GM19023 (cell line): ENCODE data around the gene TRAPPC14.
A peak's percentile ranks its signal among the peaks of the same experiment; 100 is the strongest.

Experiments
- ATAC-seq: cut with Tn5 transposase; IDR thresholded peaks from one replicate; pipeline ENCODE4 v1.9.1; 2021; ENCODE audit warnings: mild to moderate bottlenecking, moderate library complexity; ENCODE audit not compliant: unreplicated experiment

TRAPPC14 gene

DNA sequence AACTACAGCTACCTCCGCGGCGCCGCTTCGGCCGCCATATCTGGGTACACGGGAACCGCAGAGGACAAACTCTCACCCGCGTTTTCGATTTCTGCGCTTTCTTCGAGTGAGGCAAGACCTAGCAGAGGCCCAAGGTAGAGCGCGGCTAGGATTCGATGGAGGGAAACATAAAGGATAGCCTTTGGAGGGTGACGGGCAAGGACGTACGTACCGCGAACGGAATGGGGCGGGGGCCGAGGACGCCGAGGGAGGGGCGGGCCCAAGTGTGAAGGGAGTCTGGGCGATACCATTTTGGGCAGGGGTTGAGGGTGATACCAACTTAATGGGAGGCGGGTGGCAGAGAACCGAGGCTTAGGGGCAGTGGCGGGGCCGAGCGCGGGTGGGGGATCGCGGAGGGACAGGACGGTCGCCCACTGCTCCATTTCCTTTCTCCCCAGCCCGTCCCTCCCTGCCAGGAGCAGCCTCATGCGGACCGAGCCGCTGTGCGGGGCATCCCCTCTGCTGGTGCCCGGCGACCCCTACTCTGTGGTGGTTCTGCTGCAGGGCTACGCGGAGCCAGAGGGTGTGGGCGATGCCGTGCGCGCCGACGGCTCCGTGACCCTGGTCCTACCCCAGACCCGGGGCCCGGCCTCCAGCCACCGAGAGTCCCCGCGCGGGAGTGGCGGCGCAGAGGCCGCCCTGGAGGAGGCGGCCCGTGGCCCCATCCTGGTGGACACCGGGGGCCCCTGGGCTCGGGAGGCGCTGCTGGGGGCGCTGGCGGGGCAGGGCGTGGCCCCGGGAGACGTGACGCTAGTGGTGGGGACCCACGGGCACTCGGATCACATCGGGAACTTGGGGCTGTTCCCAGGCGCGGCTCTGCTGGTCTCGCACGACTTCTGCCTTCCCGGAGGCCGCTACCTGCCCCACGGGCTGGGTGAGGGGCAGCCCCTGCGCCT is 31.3 kb downstream of the TRAPPC14 start, which contains the start of gene MBLAC1:
Gene MBLAC1, plus strand, starts transcription at position 37 of the 935 bp plus-strand sequence. Its CDS starts 429 bp downstream, at position 466.
- peak; percentile 69 for ATAC-seq

DNA sequence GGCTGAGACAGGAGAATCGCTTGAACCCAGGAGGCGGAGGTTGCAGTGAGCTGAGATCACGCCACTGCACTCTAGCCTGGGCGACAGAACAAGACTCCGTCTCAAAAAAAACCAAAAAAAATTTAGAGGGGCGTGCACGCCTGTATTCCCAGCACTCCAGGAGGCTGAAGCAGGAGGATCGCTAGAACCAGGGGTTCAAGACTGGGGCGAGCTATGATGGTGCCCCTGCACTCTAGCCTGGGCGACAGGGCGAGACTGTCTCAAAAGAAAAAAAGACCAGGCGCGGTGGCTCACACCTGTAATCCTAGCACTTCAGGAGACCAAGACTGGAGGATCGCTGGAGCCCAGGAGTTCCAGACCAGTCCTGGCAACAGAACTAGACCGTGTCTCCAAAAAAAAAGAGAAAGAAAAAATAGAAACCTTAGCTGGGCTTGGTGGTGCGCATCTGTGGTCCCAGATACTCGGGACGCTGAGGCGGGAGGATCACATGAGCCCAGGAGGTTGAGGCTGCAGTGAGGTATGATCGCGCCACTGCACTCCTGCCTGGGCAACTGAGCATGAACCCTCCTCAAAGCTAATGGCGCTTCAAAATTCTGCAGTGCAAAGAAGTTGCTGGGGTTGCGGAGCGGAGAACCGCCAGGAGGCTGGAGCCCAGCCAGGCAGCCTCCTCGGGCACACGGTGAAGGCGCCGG is 32.1 kb downstream of the TRAPPC14 start:
- peak; percentile 30 for ATAC-seq

DNA sequence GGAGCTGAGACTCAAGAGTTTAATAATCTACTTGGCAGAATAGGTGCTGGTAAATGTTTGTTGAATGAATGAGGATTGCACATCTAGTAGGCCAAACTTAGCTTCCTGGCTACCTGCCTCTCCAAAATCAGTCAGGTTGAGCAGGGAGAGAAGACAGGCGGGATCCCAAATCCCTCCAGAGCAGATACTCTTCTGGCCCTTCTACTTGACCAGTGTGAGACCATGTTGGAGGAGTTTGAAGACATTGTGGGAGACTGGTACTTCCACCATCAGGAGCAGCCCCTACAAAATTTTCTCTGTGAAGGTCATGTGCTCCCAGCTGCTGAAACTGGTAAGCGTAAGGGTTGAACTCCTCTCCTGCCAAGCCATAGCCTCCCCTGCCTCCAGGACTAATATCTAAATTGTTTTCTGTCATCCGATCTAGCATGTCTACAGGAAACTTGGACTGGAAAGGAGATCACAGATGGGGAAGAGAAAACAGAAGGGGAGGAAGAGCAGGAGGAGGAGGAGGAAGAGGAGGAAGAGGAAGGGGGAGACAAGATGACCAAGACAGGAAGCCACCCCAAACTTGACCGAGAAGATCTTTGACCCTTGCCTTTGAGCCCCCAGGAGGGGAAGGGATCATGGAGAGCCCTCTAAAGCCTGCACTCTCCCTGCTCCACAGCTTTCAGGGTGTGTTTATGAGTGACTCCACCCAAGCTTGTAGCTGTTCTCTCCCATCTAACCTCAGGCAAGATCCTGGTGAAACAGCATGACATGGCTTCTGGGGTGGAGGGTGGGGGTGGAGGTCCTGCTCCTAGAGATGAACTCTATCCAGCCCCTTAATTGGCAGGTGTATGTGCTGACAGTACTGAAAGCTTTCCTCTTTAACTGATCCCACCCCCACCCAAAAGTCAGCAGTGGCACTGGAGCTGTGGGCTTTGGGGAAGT is 34.0 kb downstream of the TRAPPC14 start:
- ATAC-seq = no peak

DNA sequence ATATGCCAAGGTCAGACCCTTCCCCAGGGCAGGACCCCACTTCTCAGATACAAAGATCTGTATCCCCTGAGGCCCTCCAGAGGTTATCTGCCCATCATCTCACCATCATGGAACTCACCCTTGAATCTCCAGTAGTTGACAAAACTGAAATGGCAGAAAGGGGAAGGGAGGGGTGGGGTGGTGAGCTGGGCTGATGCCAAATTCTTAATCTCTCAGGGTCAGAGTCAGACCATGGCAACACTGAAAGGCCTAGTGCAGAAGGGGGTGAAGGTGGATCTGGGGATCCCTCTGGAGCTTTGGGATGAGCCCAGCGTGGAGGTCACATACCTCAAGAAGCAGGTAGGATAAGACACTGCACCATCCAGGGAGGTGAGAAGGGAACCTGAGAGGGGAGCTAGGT is 36.0 kb downstream of the TRAPPC14 start:
- ATAC-seq = no peak

DNA sequence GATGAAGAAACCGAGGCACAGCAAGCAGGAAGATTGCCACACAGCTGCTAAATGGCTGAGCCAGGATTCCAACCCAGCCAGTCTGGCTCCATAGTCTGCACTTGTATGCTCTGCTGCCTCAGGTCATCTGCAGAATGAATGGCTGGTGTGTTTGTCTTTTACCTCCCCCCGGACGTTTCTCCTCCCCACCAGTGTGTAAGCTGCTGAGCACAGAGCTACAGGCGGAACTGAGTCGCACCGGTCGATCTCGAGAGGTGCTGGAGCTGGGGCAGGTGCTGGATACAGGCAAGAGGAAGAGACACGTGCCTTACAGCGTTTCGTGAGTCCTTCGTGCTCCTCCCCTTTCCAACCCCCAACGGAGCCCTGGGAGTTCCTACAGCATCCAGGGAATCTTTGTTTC is 36.5 kb downstream of the TRAPPC14 start:
- no peak for ATAC-seq

DNA sequence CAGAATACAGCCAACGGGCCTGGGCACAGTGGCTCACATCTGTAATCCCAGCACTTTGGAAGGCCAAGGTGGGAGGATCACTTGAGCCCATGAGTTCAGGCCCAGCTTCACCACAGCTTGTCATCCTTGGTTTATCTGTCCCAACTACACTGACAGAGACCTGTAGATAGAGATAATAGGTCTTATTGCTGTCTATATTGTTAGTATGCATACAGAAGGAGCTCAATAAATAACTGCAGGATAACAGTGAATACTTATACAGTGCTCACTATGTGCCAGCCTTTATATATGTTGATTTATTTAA is 37.8 kb downstream of the TRAPPC14 start:
- no peak for ATAC-seq

DNA sequence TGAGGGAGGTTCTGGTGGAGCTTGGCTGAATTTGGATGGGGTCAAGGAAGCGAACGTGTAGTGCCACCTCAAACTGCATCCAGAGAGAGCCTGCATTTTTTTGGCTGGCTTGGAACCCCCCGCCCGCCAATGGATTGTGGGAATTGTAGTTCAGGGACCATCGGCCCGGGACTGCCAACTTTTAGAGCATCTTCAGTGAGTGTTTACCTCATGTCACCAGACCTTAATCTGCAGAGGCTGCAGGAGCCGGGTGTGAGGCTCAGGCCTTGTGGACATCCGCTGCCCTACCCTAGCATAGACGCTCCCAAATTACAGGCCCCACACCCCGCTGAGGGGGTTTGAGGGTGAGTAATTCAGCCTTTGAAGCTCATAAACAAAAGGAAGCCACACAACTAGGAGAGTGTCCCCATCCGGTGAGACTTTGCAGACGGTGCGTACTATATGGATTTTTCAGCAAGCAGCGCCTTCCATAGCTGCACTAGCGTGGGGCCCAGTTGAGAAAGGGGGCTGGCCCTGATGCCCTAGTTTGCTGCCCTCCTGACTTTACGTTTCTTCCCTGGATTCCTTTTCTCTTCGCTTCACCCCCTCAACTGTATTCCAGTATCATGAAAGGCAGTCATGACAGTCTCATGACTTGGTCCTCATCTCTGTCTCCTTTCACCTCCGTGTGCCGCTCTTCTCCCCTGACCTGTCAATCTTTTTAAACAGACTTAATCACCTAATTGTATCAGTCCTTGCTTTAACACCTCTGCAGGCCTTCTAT is 38.4 kb downstream of the TRAPPC14 start:
- peak; percentile 29 for ATAC-seq

DNA sequence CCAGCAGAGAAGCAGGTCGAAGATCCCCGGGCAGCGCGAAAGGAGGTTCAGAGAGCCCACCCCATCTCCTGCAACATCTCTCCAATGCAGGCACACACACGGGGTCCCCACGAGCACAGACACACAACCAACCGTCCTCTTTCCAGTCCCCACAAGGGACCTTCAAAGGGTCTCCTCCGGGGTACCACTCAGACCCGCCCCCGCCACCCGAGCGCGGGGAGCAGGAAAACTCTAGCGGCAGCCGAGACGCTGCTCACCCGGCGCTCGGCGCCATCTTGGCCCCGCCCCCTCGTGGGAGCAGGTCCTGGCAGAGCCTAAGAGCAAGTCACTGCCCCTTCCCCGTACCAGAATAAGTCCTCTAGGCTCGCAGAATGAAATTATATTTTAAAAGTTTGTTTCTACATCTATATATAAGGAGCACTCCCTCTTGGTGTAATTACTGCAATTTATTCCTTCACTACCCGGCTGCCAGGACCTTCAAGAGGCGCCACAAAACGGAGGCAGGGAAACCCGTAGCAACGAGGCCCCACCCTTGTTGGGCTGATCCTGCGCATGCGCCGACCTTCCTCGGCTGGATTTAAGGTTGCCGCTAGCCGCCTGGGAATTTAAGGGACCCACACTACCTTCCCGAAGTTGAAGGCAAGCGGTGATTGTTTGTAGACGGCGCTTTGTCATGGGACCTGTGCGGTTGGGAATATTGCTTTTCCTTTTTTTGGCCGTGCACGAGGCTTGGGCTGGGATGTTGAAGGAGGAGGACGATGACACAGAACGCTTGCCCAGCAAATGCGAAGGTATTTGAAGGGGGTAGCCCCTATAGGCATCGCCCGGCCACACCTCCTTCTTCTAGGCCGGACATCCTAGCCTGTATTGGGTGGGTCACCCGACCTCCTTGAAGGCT is 39.2 kb downstream of the TRAPPC14 start, which contains the start of the genes CNPY4 and TAF6:
Gene CNPY4, plus strand, starts transcription at position 563 of the 898 bp plus-strand sequence. Its CDS starts 111 bp downstream, at position 674.
Gene TAF6, minus strand, starts transcription at position 287 of the 898 bp plus-strand sequence. CDS start 5,149 bp downstream, outside the sequence.
- ATAC-seq = peak; percentile 70

DNA sequence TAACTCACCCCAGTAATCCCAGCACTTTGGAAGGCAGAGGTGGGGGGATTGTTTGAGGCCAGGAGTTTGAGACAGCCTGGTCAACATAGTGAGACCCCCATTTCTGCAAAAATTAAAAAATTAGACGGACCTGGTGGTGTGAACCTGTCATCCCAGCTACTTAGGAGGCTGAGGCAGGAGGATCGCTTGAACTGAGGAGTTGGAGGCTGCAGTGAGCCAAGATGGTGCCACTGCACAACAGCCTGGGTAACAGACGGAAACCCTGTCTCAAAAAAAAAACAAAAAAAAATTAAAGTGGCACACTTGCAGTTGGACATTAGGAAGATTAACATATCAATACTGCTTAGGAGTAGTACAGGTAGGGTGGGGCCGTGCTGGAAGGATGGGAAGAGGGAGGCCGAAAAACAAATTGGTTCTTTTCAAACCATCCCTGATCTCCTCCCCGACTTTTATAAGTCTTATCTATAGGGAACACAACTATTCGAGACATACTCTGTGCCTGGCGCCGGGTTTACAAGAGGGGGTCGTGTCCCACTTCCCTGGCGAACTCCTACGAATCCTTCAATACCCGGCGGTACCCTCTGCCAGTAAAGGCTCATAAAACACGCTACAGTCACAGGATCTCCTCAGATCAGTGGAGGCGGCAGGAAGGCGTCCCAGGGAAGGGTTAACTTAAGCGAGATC is 40.0 kb downstream of the TRAPPC14 start:
- no peak for ATAC-seq

DNA sequence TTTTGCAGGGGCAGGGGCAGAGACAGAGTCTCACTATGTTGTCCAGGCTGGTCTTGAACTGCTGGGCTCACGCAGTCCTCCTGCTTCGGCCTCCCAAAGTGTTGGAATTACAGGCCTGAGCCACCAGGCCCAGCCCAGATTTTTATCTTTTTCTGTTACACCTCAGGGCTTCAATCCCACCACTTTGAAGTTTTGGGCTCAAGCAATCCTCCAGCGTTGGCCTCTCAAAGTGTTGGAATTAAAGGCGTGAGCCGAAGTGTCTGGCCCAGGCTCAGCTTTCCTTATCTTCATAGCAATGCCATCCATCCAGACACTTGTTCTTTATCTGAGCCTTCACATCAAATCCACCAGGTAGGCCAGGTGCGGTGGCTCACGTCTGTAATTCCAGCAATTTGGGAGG is 43.5 kb downstream of the TRAPPC14 start:
- ATAC-seq = no peak

DNA sequence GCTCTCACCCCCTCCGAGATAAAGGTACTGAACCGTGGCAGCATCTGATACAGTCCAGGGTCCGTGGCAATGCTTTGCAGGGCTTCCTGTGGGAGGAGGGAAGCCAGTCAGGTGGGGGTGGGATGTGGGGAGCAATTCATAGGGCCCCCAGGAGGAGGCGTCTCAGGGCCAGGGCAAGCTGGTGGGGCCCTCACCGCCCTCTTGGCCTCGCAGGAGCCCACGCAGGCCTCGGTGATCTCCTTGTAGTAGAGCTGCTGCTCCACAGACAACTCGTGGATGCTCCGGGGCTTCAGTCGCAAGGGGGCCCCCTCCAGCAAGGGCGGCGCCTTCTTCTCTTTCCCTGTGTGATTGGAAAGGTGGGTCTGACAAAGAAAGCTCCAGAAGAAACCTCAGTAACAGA is 46.6 kb downstream of the TRAPPC14 start:
- ATAC-seq = no peak

DNA sequence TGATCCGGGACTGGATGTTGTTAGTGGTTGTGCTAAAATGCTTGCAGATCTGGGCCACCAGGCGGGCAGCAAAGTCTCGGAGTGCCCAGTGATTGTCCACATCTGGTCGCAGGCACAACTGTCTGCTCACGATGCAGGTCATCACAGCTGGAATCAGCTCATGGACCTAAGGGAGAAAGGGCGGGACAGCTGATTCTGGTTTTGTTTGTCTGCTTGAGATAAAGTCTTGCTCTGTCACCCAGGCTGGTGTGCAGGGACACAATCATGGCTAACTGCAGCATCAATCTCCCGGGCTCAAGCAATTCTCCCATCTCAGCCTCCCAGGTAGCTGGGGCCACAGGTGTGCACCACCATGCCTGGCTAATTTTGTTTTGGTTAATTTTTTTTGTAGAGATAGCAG is 47.4 kb downstream of the TRAPPC14 start:
- ATAC-seq = no peak

DNA sequence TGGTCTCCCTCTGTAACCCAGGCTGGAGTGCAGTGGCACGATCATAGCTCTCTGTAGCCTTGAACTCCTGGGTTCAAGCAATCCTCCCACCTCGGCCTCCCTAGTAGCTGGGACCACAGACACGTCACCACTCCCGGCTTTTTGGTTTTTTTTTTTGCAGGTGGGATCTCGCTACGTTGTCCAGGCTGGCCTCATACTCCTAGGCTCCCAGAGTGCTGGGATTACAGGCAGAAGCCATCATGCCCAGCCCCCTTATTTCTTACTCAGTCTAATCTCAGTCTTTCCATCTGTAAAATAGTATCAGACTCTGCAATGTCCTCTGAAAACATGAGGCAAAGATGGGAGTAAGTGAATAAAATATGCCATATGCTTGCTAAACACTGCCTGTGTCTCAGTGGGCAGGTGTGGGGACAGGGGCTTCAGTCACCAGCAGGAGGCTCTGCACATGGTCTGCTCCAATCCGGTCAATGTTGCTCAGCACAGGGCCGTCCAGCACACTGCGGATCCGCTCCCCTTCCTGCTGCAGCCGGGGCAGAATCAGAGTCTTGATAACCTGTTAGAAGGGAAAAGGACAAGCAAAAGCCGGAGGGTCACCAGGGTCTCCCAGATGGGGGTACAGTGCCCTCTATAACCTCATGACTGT is 48.9 kb downstream of the TRAPPC14 start:
- no peak for ATAC-seq

DNA sequence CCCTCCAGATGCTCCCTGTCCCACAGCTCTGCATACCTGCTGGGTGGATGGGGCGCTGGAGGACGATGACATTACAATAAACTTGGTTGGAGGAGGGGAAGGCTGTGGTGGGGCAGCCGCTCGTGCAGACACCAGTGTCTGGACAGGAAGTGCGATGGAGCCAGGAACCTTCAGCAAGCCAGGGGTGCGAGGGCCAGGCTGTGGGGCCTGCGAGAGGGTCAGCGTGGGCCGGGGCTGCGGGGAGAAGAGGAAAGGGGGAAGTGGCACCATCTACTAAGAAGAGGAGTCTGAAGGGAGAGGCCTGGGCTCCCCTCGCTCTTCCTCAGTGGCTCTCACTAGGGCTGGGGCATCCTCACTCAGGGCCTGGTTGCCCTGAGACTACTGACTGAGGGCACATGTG is 50.6 kb downstream of the TRAPPC14 start:
- no peak for ATAC-seq

DNA sequence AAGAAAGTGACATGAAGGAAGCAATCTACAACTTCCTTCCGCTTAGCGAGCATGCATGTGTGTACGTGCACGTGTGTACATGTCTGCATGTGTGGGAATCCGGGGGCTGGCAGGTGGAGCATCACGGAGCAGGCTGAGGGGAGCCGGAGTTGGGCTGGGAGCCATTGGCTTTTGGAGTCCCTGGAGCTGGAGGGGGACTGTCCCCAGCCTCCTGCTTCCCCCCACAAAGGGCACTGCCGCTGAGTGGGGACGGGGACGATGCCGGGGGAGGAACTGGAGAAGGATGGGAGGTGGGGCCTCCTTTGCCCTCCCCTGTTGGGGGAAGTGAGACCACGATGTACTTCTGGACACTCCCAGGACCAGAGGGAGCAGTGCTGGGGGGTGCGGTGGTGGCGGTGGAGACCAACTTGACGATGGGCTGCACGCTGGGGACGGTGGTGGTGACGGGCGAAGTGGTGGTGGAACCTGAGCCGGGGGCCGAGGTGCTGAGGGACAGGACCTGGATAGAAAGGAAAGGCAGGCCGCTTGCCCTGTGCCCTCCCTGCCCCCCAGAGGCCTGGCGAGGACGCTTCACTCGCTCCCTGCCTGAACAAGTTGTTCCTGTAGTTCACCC is 51.3 kb downstream of the TRAPPC14 start:
- no peak for ATAC-seq

DNA sequence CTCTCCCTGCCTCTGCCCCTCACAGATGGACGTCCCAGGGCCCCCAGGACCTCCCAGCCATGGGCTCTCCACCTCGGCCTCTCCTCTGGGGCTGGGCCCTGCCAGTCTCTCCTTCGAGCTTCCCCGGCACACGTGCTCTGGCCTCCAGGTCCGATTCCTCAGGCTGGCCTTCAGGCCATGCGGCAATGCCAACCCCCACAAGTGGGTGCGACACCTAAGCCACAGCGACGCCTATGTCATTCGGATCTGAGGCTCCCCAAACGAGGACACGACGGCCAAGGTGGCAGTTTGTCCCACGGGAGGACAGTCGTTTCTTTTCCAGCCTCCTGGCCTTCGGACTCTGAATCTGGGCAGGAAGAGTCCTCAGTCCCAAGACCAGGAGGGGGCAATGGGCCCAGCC is 51.9 kb downstream of the TRAPPC14 start:
- no peak for ATAC-seq

DNA sequence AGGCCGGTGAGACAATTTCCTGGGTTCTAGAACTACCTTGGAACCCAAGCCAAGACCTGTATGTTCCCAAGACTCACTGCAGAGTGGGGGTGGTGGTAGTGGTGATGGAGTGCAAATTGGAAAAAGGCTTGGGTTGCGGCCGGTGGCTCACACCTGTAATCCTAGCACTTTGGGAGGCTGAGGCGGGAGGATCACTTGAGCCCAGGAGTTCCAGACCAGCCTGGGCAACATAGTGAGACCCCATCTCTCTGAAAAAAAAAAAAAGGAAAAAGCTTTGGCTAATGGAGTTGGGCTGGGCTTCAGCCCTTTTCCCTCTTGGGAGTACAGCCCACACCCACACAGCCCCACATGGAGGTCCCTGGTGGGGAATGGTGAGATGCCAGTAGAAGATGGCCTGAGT is 53.0 kb downstream of the TRAPPC14 start:
- no peak for ATAC-seq
